ENCODE measurements around the gene PDSS1.
"Not testable (repeated sequence)": the region's sequence is repeated elsewhere in the genome, so short reads cannot be mapped to it uniquely, and the experiment has no call there.

The PDSS1 gene

DNA sequence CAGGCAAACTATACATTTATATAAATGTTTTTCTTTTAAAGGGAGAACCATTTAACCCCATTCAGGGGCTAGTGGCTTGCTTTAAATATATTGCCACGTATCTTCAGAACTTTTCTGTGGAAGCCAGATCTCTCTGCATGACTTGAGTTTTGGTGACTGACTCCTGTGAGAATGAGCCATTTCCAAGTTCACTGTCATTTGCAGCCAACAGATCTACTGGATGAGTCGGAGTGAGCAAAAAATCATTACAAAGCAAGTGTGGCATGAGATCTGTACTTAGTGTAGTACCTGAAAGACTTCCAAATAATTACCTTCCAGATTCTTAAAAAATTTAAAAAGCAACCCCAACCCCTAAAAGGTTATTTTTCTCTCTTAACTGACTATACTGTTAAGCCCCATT lies 45.6 kb downstream of the PDSS1 start:
- no peak for DNase-seq

DNA sequence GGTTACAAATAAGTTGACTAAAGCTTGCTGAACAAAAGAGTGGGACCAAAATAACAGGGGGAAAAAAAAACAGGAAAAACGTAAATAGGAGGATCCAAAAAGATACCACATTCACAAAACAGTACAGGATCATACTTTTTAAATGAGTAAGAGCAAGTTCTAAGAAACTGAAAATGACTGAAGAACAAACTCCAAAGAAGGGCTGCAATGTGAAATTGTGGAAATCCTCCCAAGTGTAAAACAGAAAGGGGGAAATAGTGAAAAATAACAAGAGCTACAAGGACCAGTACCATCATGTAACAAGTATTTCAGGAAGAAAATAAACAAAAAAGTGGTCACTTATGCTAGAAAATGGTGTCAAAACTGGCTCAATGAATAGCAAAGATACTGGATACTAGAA lies 46.3 kb downstream of the PDSS1 start:
- DNase-seq: no peak

DNA sequence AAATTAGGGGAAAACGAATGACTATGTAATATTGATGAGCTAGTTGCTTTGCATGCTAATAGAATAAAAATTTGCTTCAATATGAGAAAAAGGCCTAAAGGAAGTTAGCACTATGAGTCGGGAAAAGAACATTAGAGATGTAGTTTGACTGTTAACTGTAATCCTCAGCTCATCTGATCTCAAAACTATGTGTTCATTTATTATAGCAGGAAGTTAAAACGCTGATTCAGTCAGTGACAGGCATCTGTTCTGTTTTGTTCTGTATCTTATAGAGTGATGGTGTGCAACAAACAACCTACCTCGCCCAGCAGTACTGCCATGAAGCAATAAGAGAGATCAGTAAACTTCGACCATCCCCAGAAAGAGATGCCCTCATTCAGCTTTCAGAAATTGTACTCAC lies 48.6 kb downstream of the PDSS1 start:
- no peak for DNase-seq

DNA sequence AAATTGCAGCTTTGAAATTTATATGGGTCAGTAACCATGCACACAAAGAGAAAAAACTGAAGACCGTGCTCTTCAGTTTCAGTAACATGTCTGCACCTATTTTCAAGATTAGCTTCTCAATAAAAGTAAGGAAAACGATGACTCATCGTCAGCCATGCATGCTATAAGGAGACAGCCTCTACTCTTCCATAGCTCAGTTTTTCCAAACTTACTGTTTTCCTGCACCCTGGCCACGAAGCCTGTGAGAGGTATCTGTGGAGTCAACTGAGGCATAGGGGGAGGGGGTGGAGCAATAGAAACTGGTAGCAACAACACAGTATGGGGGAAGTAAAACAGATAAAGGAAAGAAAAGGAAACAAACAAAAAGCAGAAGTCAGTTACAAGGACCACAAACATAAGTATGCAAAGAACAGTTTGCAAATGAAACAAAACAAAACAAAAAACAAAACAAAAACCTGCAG lies 58.0 kb downstream of the PDSS1 start:
- no peak for DNase-seq

DNA sequence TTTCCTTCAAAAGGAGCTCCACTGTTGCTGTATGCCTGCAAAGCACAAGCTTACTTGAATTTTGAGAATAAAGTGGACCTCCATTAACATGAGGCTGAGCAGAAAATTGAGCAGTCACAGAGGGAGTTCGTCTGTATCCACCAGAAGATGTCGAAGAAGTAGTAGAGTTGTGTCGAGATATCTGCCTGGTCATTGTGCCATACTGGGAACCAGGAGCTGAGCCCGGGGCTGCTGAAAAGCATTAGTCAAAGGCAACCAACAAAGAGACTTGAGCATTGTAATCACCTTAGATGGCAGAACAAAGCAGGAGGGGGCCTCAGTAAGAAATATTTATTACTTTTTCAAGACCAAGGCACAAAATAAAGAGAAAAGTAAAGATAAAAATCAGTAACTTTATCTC lies 61.5 kb downstream of the PDSS1 start:
- DNase-seq: no peak

DNA sequence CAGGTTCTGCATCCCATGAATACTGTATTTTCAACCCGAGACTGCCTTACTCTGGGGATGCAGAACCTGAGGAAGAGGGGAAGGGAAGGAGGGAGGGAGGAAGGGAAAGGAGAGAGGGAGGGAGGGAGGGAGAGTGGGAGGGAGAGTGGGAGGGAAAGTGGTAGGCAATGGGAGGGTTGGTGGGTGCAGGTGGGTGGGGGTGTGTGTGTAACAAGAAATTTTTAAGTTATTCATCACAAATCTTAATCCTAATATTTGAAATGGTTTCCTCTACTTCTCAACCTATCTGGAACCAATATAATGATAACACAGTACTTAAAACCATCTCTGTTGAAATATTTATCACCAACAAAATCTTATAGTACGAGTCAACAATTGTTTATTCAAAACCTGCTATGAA lies 68.0 kb downstream of the PDSS1 start:
- DNase-seq: no peak

DNA sequence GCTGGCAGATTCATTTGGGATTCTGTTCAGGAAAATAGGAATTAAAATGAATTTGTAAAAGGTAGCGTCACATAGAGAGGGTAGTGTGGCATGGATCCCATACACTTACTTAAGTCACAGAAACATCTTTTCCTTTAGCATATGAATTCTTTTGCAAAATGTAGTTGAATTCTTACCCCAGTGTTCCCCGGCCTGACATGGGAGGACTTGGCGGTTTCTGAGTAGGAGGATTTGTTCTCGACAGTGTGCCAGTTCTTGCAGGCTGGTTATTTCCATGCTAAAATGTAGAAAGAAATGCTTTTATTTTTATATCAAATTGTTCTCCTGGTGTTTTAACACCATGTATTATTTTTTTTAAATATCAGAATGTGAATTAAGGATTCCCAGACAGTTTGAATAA lies 72.6 kb downstream of the PDSS1 start:
- no peak for DNase-seq

DNA sequence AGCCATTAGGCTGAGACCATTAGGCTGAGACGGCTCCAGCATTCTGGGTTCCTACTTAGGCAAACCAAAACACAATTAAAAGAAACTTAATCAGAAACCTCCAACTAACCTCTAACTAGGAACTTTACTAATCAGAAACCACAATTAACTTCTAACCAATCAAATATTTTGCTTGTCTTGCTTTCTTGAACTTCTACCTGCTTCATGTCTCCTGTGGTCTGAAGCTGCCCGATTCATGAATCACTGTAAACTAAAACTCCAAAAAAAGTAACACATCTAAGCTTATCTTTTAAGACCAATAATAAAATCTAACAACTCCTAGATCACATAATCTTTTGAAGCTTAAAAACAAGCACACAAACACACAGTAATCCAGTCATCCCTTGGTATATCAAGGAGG lies 76.1 kb downstream of the PDSS1 start:
- DNase-seq: no peak

DNA sequence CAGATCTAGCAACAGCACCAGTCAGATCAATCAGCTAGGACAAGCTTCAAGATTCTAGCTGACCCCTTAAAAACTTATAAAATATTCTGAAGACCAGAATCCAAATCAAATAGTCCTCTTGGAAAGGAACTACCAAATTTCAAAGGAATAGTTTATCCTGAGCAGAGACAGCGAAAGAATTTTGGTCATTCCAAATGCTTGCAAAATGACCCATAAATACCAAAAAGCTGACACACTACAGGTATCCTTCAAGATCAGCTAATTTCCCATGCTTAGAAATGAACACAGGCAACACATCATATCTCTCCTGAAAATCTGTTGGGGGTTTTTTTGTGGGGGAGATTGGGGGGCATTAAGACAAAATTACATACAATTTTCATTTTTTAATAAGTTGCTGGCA lies 78.8 kb downstream of the PDSS1 start:
- DNase-seq: no peak

DNA sequence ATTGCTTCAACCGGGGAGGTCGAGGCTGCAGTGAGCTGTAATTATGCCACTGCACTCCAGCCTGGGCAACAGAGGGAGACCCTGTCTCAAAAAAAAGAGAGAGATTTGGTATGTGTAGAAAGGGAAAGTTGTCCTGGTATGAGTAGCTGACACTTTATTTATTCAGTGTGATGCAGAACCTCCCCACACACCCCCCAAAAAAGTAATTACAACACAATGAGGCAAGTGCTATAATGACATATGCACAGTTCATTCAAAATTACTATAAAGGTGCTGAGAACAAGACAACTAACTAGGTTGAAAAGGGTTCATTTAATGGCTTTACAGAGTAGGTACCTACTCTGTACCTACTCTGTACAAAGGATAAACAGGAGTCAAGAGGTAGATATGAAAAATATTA lies 80.2 kb downstream of the PDSS1 start:
- no peak for DNase-seq

DNA sequence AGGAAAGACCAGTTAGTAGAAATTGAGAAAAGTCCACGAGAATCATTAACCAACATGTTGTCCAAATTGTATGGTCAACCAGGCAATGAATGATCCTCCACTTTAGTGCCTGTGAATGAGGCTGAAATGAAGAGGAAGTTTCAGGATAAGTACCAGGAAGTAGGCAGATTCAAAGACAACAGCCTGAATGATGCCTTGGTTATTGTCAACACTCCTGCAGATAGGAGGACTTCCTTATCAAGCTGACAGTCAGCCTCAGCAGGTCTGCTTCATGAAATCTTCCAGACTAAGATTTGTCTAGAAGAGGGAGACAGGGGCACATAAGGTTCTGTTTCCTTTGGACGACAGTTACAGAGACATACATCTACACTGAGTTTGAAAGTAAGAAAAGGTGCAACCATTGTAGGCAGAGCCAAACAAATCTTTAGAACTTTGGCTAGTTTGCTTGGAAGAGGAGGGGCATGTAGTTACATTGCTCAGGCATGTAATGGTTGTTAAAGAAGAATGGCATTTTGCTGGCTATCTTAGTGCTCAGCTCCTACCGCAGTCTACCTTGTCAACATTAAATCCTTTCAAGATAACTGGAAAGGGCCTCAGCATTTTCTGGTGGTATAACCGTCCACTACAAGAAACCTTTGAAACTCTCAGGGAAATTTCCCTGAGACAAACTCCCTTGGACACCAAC lies 81.8 kb downstream of the PDSS1 start:
- no peak for DNase-seq

DNA sequence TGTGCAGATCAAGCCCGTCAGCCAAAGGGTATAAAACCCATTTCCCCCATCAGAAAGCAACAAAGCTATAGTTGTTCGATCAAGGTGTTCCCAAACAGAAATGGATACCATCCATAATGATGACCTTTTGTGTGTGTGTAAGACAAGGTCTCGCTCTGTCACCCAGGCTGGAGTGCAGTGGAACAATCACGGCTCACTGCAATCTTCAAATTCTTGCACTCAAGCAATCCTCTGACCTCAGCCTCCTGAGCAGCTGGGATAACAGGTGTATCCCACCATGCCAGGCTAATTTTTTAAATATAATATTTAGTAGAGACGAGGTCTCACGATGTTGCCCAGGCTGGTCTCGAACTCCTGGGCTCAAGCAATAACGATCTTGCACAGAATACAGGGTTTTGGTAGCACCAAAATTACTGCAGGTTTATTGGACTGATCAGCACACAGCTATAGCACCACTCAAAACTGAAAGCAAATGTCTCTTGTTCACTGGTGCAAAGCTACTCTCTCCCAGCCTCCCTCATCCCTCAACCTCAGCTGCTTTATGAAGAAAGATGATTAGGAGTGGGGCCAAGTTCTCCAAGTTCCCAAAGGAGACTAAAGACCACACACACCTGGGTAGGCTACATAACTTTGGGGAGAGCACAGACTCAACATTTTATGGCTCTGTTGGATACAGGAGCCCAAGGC lies 82.7 kb downstream of the PDSS1 start:
- DNase-seq: no peak

DNA sequence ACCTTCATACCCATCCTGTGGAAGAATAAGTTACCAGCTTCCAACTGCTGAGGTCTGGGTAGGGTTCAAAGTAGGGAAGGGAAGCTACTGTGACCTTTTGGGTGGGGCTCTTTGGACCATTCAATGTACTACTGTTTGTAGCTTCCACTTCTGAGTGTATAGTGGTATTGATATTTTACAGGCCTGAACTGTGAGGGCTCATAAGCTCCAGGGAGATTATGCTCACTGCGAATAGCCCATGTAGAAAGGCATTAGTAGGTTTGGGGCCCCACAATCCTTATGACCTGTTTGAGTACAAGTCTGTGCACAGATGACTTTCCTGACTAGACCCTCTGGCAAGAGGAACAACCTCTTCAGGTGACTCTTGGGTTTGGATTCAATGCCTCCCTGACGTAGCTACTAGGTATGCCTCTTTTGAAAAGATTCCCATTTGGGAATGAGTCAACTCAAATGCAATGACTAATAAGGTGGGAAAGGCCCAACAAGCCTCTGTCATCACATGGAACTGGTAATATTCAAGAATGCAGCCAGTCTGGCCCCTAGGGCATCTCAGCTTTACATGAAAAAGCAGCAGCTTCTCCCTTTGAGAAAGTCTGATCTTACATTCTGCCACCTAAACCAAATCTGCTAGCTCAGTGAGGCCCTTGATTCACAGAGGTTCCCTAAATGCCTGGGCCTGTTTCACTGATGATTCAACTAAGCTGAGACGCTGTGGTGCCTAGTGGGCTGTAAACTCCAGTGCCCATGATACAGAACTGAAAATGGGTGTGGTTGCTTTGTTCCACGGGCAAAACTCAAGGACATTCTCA lies 83.5 kb downstream of the PDSS1 start:
- DNase-seq: no peak

DNA sequence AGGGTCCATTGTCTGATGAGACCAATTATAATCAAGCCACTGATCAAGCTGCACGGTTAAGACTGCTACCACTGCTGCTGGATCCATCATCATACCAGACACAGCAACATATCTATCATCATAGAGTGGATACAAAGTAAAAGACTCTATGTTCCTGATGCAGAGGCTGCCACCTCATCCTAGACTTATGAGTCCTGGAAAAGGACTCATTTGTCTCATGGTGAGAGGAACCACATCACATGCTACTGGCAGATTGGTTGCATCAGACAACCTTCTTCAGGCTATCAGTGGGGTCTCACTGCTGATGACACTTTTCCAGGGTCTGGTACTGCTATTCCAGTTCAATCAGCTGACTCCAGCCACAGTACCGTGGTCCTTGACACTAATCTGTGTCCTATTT lies 84.3 kb downstream of the PDSS1 start:
- DNase-seq: no peak

DNA sequence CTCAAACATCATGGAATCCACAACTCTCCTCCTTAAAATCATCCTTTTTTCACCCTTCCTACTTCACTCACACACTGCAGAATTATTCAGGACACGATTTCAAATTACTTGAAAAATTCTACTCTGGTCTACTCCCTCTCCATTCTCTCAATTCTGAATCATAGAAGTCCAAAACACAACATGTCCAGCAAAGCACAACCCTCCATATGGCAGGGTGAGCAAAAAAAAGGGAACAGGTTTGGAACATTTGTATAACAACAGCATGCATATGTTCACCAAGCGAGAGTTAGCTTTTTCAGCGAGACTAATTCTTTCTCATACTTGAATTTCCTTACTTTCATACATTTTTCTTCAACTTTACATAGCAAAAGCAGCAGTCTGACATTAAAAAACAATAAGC lies 89.9 kb downstream of the PDSS1 start:
- no peak for DNase-seq

DNA sequence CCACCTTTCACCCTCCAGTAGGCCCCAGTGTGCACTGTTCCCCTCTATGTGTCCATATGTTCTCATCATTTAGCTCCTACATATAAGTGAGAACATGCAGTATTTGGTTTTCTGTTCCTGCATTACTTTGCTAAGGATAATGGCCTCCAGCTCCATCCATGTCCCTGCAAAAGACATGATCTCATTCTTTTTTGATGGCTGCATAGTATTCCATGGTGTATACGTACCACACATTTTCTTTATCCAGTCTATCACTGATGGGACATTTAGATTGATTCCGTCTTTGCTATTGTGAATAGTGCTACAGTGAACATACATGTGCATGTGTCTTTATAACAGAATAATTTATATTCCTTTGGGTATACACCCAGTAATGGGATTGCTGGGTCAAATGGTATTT lies 92.3 kb downstream of the PDSS1 start:
- DNase-seq: not testable (repeated sequence)

DNA sequence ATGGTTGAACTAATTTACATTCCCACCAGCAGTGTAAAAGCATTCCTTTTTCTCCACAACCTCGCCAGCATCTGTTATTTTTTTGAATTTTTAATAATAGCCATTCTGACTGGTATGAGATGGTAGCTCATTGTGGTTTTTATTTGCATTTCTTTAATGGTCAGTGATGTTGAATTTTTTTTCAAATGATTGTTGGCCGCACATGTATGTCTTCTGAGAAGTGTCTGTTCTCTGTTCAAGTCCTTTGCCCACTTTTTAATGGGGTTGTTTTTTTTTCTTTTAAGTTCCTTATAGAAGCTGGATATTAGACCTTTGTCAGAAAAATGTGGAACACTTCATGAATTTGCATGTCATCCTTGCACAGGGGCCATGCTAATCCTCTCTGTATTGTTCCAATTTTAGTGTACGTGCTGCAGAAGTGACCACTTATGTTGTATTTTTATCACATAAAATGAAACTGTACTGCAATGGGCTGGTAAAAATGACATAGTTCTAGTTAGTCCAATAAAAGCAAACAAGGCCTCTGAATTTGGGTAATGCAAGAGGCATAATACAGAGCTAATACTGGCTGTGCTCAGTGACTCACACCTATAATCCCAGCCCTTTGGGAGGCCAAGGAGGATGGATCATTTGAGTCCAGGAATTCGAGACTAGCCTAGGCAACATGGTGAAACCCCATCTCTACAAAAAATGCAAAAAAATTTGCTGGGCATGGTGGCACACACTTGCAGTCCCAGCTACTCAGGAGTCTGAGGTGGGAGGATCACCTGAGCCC lies 92.9 kb downstream of the PDSS1 start:
- no peak for DNase-seq

DNA sequence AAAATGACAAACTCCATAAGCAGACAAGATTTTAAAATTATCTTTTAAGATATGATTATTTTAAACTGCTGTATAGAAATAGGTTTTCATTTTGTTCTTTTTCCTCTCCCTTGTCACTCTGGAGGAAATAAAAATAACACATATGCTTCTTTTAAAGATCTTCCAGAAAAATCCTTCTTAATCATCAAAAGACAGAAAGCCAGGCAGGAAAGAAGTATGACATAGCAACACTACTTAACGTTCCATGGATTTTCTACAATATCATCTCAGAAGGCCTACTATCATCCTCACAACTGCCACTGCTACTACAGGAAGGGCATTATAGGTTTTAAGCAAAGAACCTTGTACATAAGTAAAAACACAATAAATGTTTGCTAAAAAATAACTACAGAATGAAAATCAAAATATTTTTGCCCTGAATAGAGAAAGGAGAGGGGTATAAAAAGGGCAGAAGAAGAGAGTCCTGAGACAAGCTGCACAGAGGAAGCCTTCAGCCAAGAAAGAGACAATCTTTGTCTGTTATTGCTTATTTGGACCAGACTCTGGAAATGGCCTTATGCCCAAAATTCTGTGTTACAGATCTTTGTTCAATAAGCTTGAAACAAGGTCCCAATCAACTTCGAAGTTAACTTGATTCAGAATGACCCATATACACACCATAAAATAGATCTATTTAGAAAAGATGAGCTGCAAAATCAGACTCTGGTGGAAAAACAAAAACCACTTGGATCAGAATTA lies 95.4 kb downstream of the PDSS1 start:
- DNase-seq: no peak

Measured in activated CD4-positive, alpha-beta T cell treated with anti-CD3 and anti-CD28 coated beads for 1 hour (primary cell).